Caco-2 (cell line): Measurements from ENCODE around the gene EIF2S1. TPM values are rescaled to one million over a fixed set of nuclear protein-coding genes. Genes with fewer than 3 reads are reported as not detected.
A peak's percentile ranks its signal among the peaks of the same experiment; 100 is the strongest.

ENCODE experiments used
- BruUV-seq: library from RNA; stranded (reverse); fragments of 400-500 nt; replicated peaks from 2 replicates; lab custom pipeline; 2021; lab: Mats Ljungman, UMichigan
- CTCF ChIA-PET: fragments of 300-600 bp; sonication (Branson Sonifier 250); formaldehyde crosslinking; loops from one replicate; lab custom pipeline; 2022; ENCODE audit warnings: antibody characterized with exemption; lab: Charles Lee
- POLR2A ChIA-PET: fragments of 300-600 bp; sonication (Branson Sonifier 250); formaldehyde crosslinking; loops from one replicate; lab custom pipeline; 2022; ENCODE audit warnings: antibody characterized with exemption; lab: Charles Lee
- DNase-seq, 2 experiments: peaks; one replicate each; pipeline versions ENCODE4 v3.0.0 to v3.0.0-alpha.2; 2020 to 2022
- H3K27me3 ChIP-seq: replicated peaks from 2 replicates; pipeline ENCODE4 v1.6.0; 2011; ENCODE audit warnings: low read length; ENCODE audit not compliant: control insufficient read depth, insufficient read depth
- H3K36me3 ChIP-seq: 2 replicates; pipeline ENCODE4 v1.5.1; 2011; ENCODE audit warnings: low read length; ENCODE audit not compliant: control insufficient read depth, insufficient read depth
- H3K4me1 ChIP-seq: fragments of 250-450 bp; sonication (Bioruptor Pico); 2 replicates; pipeline ENCODE4 v1.5.1; 2020; ENCODE audit warnings: mild to moderate bottlenecking
- H3K4me3 ChIP-seq: 2 replicates; pipeline ENCODE4 v1.5.1; 2011; ENCODE audit warnings: low read depth, mild to moderate bottlenecking, control low read depth, low read length
- H3K9me3 ChIP-seq: fragments of 250-450 bp; sonication (Bioruptor Pico); 2 replicates; pipeline ENCODE4 v1.5.1; 2020; ENCODE audit warnings: mild to moderate bottlenecking, moderate library complexity
- H3K27ac Mint-ChIP-seq: one replicate; pipeline ENCODE4 v1.8.0; 2022; ENCODE audit warnings: mixed read lengths; ENCODE audit not compliant: unreplicated experiment
- H3K27me3 Mint-ChIP-seq: one replicate; pipeline ENCODE4 v1.8.0; 2022; ENCODE audit warnings: mixed read lengths; ENCODE audit not compliant: insufficient read depth, unreplicated experiment
- H3K36me3 Mint-ChIP-seq: one replicate; pipeline ENCODE4 v1.8.0; 2022; ENCODE audit warnings: mild to moderate bottlenecking, mixed read lengths; ENCODE audit not compliant: insufficient read depth, unreplicated experiment
- H3K4me1 Mint-ChIP-seq: one replicate; pipeline ENCODE4 v1.8.0; 2022; ENCODE audit warnings: low read depth, mixed read lengths; ENCODE audit not compliant: unreplicated experiment
- H3K4me3 Mint-ChIP-seq: one replicate; pipeline ENCODE4 v1.8.0; 2022; ENCODE audit warnings: mild to moderate bottlenecking, moderate library complexity, mixed read lengths; ENCODE audit not compliant: unreplicated experiment
- H3K9me3 Mint-ChIP-seq: one replicate; pipeline ENCODE4 v1.8.0; 2022; ENCODE audit warnings: mixed read lengths; ENCODE audit not compliant: unreplicated experiment
- CTCF ChIP-seq, 2 experiments: fragments of 200-600 bp in 1 of 2; IDR thresholded peaks; 1 replicate in 1 of 2; 2 replicates in 1 of 2; pipeline versions ENCODE4 v1.5.1 to v1.8.0; 2011 to 2022; ENCODE audit warnings: antibody characterized with exemption in 1 of 2, control low read depth in 1 of 2, inconsistent platforms in 1 of 2, low read depth in 1 of 2, low read length in 1 of 2, mild to moderate bottlenecking in 1 of 2, moderate library complexity in 1 of 2; ENCODE audit not compliant: insufficient read depth in 1 of 2, severe bottlenecking in 1 of 2, unreplicated experiment in 1 of 2
- intact Hi-C: fragments of 100-400 bp; cut with micrococcal nuclease; formaldehyde crosslinking; loops from one replicate; pipeline ENCODE4 v1.10.0; 2022; ENCODE audit not compliant: unreplicated experiment
- total RNA-seq: library from RNA; stranded (reverse); gene quantifications from 2 replicates; pipeline ENCODE4 v1.2.3, GENCODE V29; 2022

EIF2S1 gene
- total RNA-seq, 1 experiment from 2014 or later = 144 TPM

GRCh38 chr14:67387195-67387594 lies 27.1 kb downstream of the EIF2S1 start:
- Mint-ChIP-seq H3K4me1 (no peaks in the 10 kb centered on the region), H3K9me3 (no peaks in the 10 kb centered on the region), H3K27ac (no peak overlapping the region), H3K4me3 (no peak overlapping the region), H3K27me3 (no peaks in the 10 kb centered on the region), H3K36me3 (peaks cover 56% of the 10 kb centered on the region)
- Histone ChIP-seq H3K4me1 (no peaks in the 10 kb centered on the region), H3K27me3 (no peaks in the 10 kb centered on the region), H3K4me3 (no peak overlapping the region), H3K9me3 (no peaks in the 10 kb centered on the region), H3K36me3 (peaks cover 1% of the 10 kb centered on the region)
- TF ChIP-seq CTCF (IDR thresholded peaks at IDR 0.05; ENCODE audit: insufficient read depth in 1 of 2, low read depth in 1 of 2, low read length in 1 of 2, severe bottlenecking in 1 of 2, unreplicated experiment in 1 of 2) = no peak
- CTCF ChIA-PET = no interaction called here
- no peak for DNase-seq
- intact Hi-C loops = no loop called here
- POLR2A ChIA-PET = no interaction called here
- TSS peak; percentile 48 for BruUV-seq

- peaks cover 1% of the 10 kb centered on the region for H3K36me3 ChIP-seq
- no peaks in the 10 kb centered on the region for H3K27me3 ChIP-seq
- intact Hi-C loops = no loop called here
- no peak for DNase-seq
- Mint-ChIP-seq H3K9me3 (no peaks in the 10 kb centered on the region), H3K36me3 (peaks cover 55% of the 10 kb centered on the region), H3K27me3 (no peaks in the 10 kb centered on the region), H3K4me1 (no peaks in the 10 kb centered on the region), H3K27ac (no peak overlapping the region), H3K4me3 (no peak overlapping the region)
- no TSS peak for BruUV-seq
- no peak for TF ChIP-seq CTCF (IDR thresholded peaks at IDR 0.05; ENCODE audit: insufficient read depth in 1 of 2, low read depth in 1 of 2, low read length in 1 of 2, severe bottlenecking in 1 of 2, unreplicated experiment in 1 of 2)
- H3K4me3 ChIP-seq = no peak overlapping the region
- ChIA-PET POLR2A (no interaction called here), CTCF (no interaction called here)
- H3K9me3 ChIP-seq = no peaks in the 10 kb centered on the region
- H3K4me1 ChIP-seq = no peaks in the 10 kb centered on the region
These were observed 29.1 kb downstream of the EIF2S1 start for GRCh38 chr14:67389275-67389674.

GRCh38 chr14:67389811-67390534 lies 29.8 kb downstream of the EIF2S1 start:
- Mint-ChIP-seq H3K27ac (no peak overlapping the region), H3K4me3 (no peak overlapping the region), H3K36me3 (peaks cover 48% of the 10 kb centered on the region), H3K27me3 (no peaks in the 10 kb centered on the region), H3K9me3 (no peaks in the 10 kb centered on the region), H3K4me1 (no peaks in the 10 kb centered on the region)
- no peak for DNase-seq
- H3K4me3 ChIP-seq = no peak overlapping the region
- H3K9me3 ChIP-seq = no peaks in the 10 kb centered on the region
- peaks cover 1% of the 10 kb centered on the region for H3K36me3 ChIP-seq
- H3K4me1 ChIP-seq = no peaks in the 10 kb centered on the region
- intact Hi-C loops = no loop called here
- CTCF ChIA-PET = no interaction called here
- no peaks in the 10 kb centered on the region for H3K27me3 ChIP-seq
- POLR2A ChIA-PET = no interaction called here
- no TSS peak for BruUV-seq
- no peak for TF ChIP-seq CTCF (IDR thresholded peaks at IDR 0.05; ENCODE audit: insufficient read depth in 1 of 2, low read depth in 1 of 2, low read length in 1 of 2, severe bottlenecking in 1 of 2, unreplicated experiment in 1 of 2)
